K562 (cell line): ENCODE results near the gene GNG7.

Experiments used
- EGR1 ChIP-seq: fragments of 450-650 bp; conservative IDR thresholded peaks from 2 replicates; pipeline ENCODE4 v1.6.1; 2017; ENCODE audit warnings: mild to moderate bottlenecking
- EZH2 ChIP-seq: IDR thresholded peaks from 2 replicates; pipeline ENCODE4 v1.6.1; 2012; ENCODE audit warnings: low read depth, mild to moderate bottlenecking, inconsistent platforms, low read length, borderline replicate concordance
- HMG20A ChIP-seq: fragments of 450-650 bp; formaldehyde crosslinking; conservative IDR thresholded peaks from 2 replicates; pipeline ENCODE4 v1.4.0; 2020; ENCODE audit warnings: mild to moderate bottlenecking, mixed read lengths
- U2AF1 ChIP-seq: fragments of 200-400 bp; formaldehyde crosslinking; optimal IDR thresholded peaks from 2 replicates; pipeline ENCODE3; 2017; ENCODE audit warnings: mild to moderate bottlenecking, low read depth, low read length, moderate library complexity
- ZFX ChIP-seq: sonication (generic); formaldehyde crosslinking; IDR thresholded peaks from 2 replicates; pipeline ENCODE4 v1.8.0; 2022; ENCODE audit warnings: mild to moderate bottlenecking, missing genetic modification reagents, moderate library complexity

DNA sequence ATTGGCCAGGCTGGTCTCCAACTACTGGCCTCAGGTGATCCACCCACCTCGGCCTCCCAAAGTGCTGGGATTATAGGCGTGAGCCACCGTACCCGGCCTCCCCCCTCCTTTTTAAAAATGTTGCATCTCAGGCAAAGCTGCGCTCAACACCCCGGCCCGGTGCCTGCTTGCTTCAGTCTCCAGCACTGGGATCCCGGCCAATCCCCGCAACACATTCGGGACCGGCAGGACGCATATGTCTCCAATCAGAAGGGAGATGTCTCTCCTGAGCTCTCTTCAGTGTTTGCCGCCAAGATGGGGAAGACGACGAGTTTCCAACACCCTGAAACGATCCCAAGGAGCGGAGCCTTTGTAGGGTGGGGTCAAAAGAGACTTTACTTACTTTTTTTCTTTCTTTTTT lies 16.1 kb downstream of the GNG7 start:
- TF ChIP-seq U2AF1, result no peak
- TF ChIP-seq EGR1, result no peak
- TF ChIP-seq ZFX (CRISPR knock-in tag), result no peak
- TF ChIP-seq EZH2, result no peak
- TF ChIP-seq HMG20A (CRISPR knock-in tag), result no peak
